Keratinocyte (primary cell): ENCODE results near the gene HK1. TPM values are rescaled to one million over a fixed set of nuclear protein-coding genes. Genes with fewer than 3 reads are reported as not detected.
A peak's percentile ranks its signal among the peaks of the same experiment; 100 is the strongest.

Experiments used
- DNase-seq: peaks from one replicate; pipeline ENCODE4 v3.0.0-alpha.2; 2011; ENCODE audit warnings: low read depth, missing footprints, low spot score
- FAIRE-seq: peaks from 2 replicates; lab custom pipeline; 2011; peaks lifted over from hg19 to GRCh38; lab: Jason Lieb, UNC
- H2AFZ ChIP-seq: 2 replicates; pipeline ENCODE4 v1.6.0; 2012; ENCODE audit warnings: low read length, control low read depth, inconsistent platforms; ENCODE audit not compliant: control insufficient read depth
- H3K27ac ChIP-seq: 2 replicates; pipeline ENCODE4 v1.5.1; 2011; ENCODE audit warnings: low read length; ENCODE audit not compliant: control insufficient read depth, insufficient read depth
- H3K27me3 ChIP-seq: 3 replicates; pipeline ENCODE4 v1.6.0; 2011; ENCODE audit warnings: low read length; ENCODE audit not compliant: control insufficient read depth, insufficient read depth; ENCODE audit errors: extremely low read depth
- H3K36me3 ChIP-seq, 2 experiments: 2 replicates in 1 of 2; 3 replicates in 1 of 2; pipeline ENCODE4 v1.5.1; 2011; ENCODE audit warnings: low read length in 2 of 2, mild to moderate bottlenecking in 1 of 2; ENCODE audit not compliant: control insufficient read depth in 2 of 2, insufficient read depth in 2 of 2; ENCODE audit errors: extremely low read depth in 1 of 2
- H3K4me1 ChIP-seq: 3 replicates; pipeline ENCODE4 v1.5.1; 2011; ENCODE audit warnings: low read length; ENCODE audit not compliant: control insufficient read depth, insufficient read depth; ENCODE audit errors: extremely low read depth
- H3K4me2 ChIP-seq: 3 replicates; pipeline ENCODE4 v1.6.0; 2011; ENCODE audit warnings: low read depth, low read length; ENCODE audit not compliant: control insufficient read depth, insufficient read depth; ENCODE audit errors: extremely low read depth
- H3K4me3 ChIP-seq, 3 experiments: fragments of 200-600 bp in 1 of 3; sonication (generic) in 1 of 3; 2 replicates in 2 of 3; 3 replicates in 1 of 3; pipeline ENCODE4 v1.5.1; 2011 to 2016; ENCODE audit warnings: low read length in 3 of 3, mild to moderate bottlenecking in 3 of 3, control low read depth in 2 of 3, inconsistent platforms in 1 of 3, low read depth in 1 of 3, mixed read lengths in 1 of 3, mixed run types in 1 of 3, moderate library complexity in 1 of 3; ENCODE audit not compliant: control insufficient read depth in 2 of 3, insufficient read depth in 2 of 3; ENCODE audit errors: extremely low read depth in 1 of 3
- H3K79me2 ChIP-seq: 2 replicates; pipeline ENCODE4 v1.6.0; 2012; ENCODE audit warnings: low read length; ENCODE audit not compliant: control insufficient read depth, insufficient read depth
- H3K9ac ChIP-seq: 3 replicates; pipeline ENCODE4 v1.6.0; 2011; ENCODE audit warnings: low read length; ENCODE audit not compliant: control insufficient read depth, insufficient read depth; ENCODE audit errors: extremely low read depth
- H3K9me1 ChIP-seq: 3 replicates; pipeline ENCODE4 v1.6.0; 2011; ENCODE audit warnings: low read length; ENCODE audit not compliant: control insufficient read depth, insufficient read depth; ENCODE audit errors: extremely low read depth
- H3K9me3 ChIP-seq: 2 replicates; pipeline ENCODE4 v1.5.1; 2012; ENCODE audit warnings: low read depth, low read length; ENCODE audit not compliant: control insufficient read depth
- H4K20me1 ChIP-seq: 3 replicates; pipeline ENCODE4 v1.6.0; 2011; ENCODE audit warnings: low read length; ENCODE audit not compliant: control insufficient read depth, insufficient read depth; ENCODE audit errors: extremely low read depth
- CTCF ChIP-seq, 3 experiments: IDR thresholded peaks in 1 of 3; conservative IDR thresholded peaks in 1 of 3; optimal IDR thresholded peaks in 1 of 3; 2 replicates in 2 of 3; 3 replicates in 1 of 3; pipeline versions ENCODE3 to v1.5.1; 2011; ENCODE audit warnings: low read length in 3 of 3, mild to moderate bottlenecking in 3 of 3, moderate library complexity in 2 of 3, control low read depth in 1 of 3, inconsistent platforms in 1 of 3; ENCODE audit not compliant: insufficient read depth in 2 of 3; ENCODE audit errors: extremely low read depth in 1 of 3
- EZH2 ChIP-seq: IDR thresholded peaks from one replicate; pipeline ENCODE4 v1.6.1; 2012; ENCODE audit warnings: inconsistent platforms, mild to moderate bottlenecking, low read length, moderate library complexity
- dilution Hi-C: fragments of 300-500 bp; cut with MboI; formaldehyde crosslinking; loops from one replicate; pipeline ENCODE4 v1.7.0; 2020; ENCODE audit warnings: low sequenced_read_pairs; ENCODE audit not compliant: extremely low pct_ligation_motif_present
- polyA plus RNA-seq, 5 experiments: library from polyadenylated mRNA; depleted of rRNA in 3 of 5; stranded (reverse) in 3 of 5; stranded (forward) in 1 of 5; unstranded in 1 of 5; fragments of >200 nt; gene quantifications; 1 replicate in 1 of 5; 2 replicates in 3 of 5; 3 replicates in 1 of 5; pipeline versions ENCODE4 v1.2.1 to v1.2.3, GENCODE V29; 2011 to 2012; ENCODE audit warnings: missing spikeins in 2 of 5, low read depth in 1 of 5, low replicate concordance in 1 of 5

The HK1 gene
- polyA plus RNA-seq, 1 donor (not counting 4 experiments of a cell fraction or from before 2014, with no cell fraction given): 106 TPM

GRCh38 chr10:69241575-69241974 is 36.7 kb upstream of the HK1 start:
- no peak for DNase-seq
- Histone ChIP-seq H3K9me1 (no peaks in the 10 kb centered on the region), H3K27ac (no peak overlapping the region), H3K27me3 (no peaks in the 10 kb centered on the region), H3K9ac (no peak overlapping the region), H3K36me3 (no peaks in the 10 kb centered on the region), H3K4me2 (peak overlapping the region; percentile 1), H3K4me1 (peaks cover 20% of the 10 kb centered on the region), H4K20me1 (no peaks in the 10 kb centered on the region), H3K9me3 (no peaks in the 10 kb centered on the region), H2AFZ (no peak overlapping the region), H3K79me2 (no peaks in the 10 kb centered on the region), H3K4me3 (no peak overlapping the region)
- dilution Hi-C loops: no loop called here
- TF ChIP-seq CTCF (optimal IDR thresholded peaks at IDR 0.05 in 1 of 3, IDR thresholded peaks at IDR 0.05 in 1 of 3, conservative IDR thresholded peaks at IDR 0.05 in 1 of 3; ENCODE audit: extremely low read depth in 1 of 3, insufficient read depth in 2 of 3, low read length in 3 of 3) (no peak), EZH2 (no peak)
- FAIRE-seq: no peak

- FAIRE-seq (no peak), DNase-seq (no peak)
- no peak overlapping the region for H3K4me2 ChIP-seq
- TF ChIP-seq CTCF (optimal IDR thresholded peaks at IDR 0.05 in 1 of 3, IDR thresholded peaks at IDR 0.05 in 1 of 3, conservative IDR thresholded peaks at IDR 0.05 in 1 of 3; ENCODE audit: extremely low read depth in 1 of 3, insufficient read depth in 2 of 3, low read length in 3 of 3): no peak
- TF ChIP-seq EZH2: no peak
- H3K79me2 ChIP-seq: no peaks in the 10 kb centered on the region
- no peak overlapping the region for H2AFZ ChIP-seq
- H3K4me1 ChIP-seq: peaks cover 20% of the 10 kb centered on the region
- H3K9me1 ChIP-seq: no peaks in the 10 kb centered on the region
- H3K9ac ChIP-seq: no peak overlapping the region
- H3K27me3 ChIP-seq: no peaks in the 10 kb centered on the region
- no peaks in the 10 kb centered on the region for H3K9me3 ChIP-seq
- no peaks in the 10 kb centered on the region for H4K20me1 ChIP-seq
- H3K4me3 ChIP-seq: no peak overlapping the region
- no peak overlapping the region for H3K27ac ChIP-seq
- dilution Hi-C loops: no loop called here
- no peaks in the 10 kb centered on the region for H3K36me3 ChIP-seq
These were observed 36.0 kb upstream of the HK1 start for GRCh38 chr10:69242040-69242851.
